ENCODE results near the gene TSPO2.

DNA sequence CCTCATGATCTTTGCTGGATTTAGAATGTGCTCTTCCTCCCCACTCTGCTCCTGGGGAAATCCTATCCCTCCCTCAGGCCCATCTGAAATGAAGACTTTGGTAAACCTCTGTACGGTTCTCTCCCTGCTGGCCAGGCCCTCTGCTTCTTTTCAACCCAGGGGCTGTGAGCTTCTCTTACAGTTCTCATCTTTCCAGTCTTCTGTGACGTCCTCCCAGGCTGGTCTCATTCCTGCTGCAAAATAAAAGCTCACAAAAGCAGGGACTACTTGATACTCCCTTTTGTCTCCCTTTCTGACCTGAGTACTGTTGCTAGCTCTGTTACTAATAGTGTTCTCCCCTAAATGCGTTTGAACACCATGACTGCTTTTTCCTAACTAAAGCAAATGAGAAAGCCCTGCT is 49.5 kb upstream of the TSPO2 start:
- TF ChIP-seq CTCF (IDR thresholded peaks at IDR 0.05; ENCODE audit: borderline replicate concordance, extremely low read depth, low read length, poor library complexity, severe bottlenecking) = no peak
- TF ChIP-seq EZH2 (IDR thresholded peaks at IDR 0.05; ENCODE audit: borderline replicate concordance, low read depth, low read length, severe bottlenecking) = no peak
